ENCODE measurements around the gene SPINDOC. TPM values are rescaled to one million over a fixed set of nuclear protein-coding genes. Genes with fewer than 3 reads are reported as not detected.

Gene SPINDOC
- total RNA-seq, 1 experiment from 2014 or later: 40.3 TPM

- no peak overlapping the region for H3K4me3 ChIP-seq (ENCODE audit: low read length)
- no peaks in the 10 kb centered on the region for H3K9me3 ChIP-seq (ENCODE audit: low read length)
- no peaks in the 10 kb centered on the region for H3K79me2 ChIP-seq (ENCODE audit: low read length)
- H4K20me1 ChIP-seq (ENCODE audit: insufficient read depth, low read depth, low read length): no peaks in the 10 kb centered on the region
- no peaks in the 10 kb centered on the region for H3K27me3 ChIP-seq (ENCODE audit: low read length)
- H3K9me2 ChIP-seq (replicated peaks; ENCODE audit: insufficient read depth, low read length): no peaks in the 10 kb centered on the region
- H3K4me2 ChIP-seq (ENCODE audit: low read depth, low read length, poor library complexity, severe bottlenecking): no peak overlapping the region
- no peak overlapping the region for H3K27ac ChIP-seq (ENCODE audit: low read length)
- DNase-seq: no peak
- H3K4me1 ChIP-seq (ENCODE audit: low read length): peaks cover 18% of the 10 kb centered on the region
- no peak overlapping the region for H2AFZ ChIP-seq (ENCODE audit: low read length)
- no peaks in the 10 kb centered on the region for H3K36me3 ChIP-seq (ENCODE audit: insufficient read depth, low read length)
- no peak overlapping the region for H3K9ac ChIP-seq (ENCODE audit: low read length)
Observed at GRCh38 chr11:63833048-63833447, 19.8 kb downstream of the SPINDOC start.

GRCh38 chr11:63834535-63835157, 21.4 kb downstream of the SPINDOC start:
- Histone ChIP-seq H2AFZ (ENCODE audit: low read length) (no peak overlapping the region), H3K4me3 (ENCODE audit: low read length) (no peak overlapping the region), H3K79me2 (ENCODE audit: low read length) (peaks cover 4% of the 10 kb centered on the region), H3K4me1 (ENCODE audit: low read length) (peaks cover 21% of the 10 kb centered on the region), H3K9me2 (replicated peaks; ENCODE audit: insufficient read depth, low read length) (no peaks in the 10 kb centered on the region), H4K20me1 (ENCODE audit: insufficient read depth, low read depth, low read length) (0 out of 2 replicates have a peak, but pooled peaks cover 2% of the 10 kb centered on the region), H3K9ac (ENCODE audit: low read length) (no peak overlapping the region), H3K36me3 (ENCODE audit: insufficient read depth, low read length) (no peaks in the 10 kb centered on the region), H3K27ac (ENCODE audit: low read length) (no peak overlapping the region), H3K4me2 (ENCODE audit: low read depth, low read length, poor library complexity, severe bottlenecking) (no peak overlapping the region), H3K9me3 (ENCODE audit: low read length) (no peaks in the 10 kb centered on the region), H3K27me3 (ENCODE audit: low read length) (no peaks in the 10 kb centered on the region)
- DNase-seq: no peak

GRCh38 chr11:63835158-63835545, 21.9 kb downstream of the SPINDOC start:
- H3K9me3 ChIP-seq (ENCODE audit: low read length): no peaks in the 10 kb centered on the region
- no peak overlapping the region for H3K4me2 ChIP-seq (ENCODE audit: low read depth, low read length, poor library complexity, severe bottlenecking)
- no peak overlapping the region for H3K9ac ChIP-seq (ENCODE audit: low read length)
- no peaks in the 10 kb centered on the region for H3K36me3 ChIP-seq (ENCODE audit: insufficient read depth, low read length)
- H3K9me2 ChIP-seq (replicated peaks; ENCODE audit: insufficient read depth, low read length): no peaks in the 10 kb centered on the region
- no peak overlapping the region for H2AFZ ChIP-seq (ENCODE audit: low read length)
- no peaks in the 10 kb centered on the region for H3K27me3 ChIP-seq (ENCODE audit: low read length)
- peaks cover 10% of the 10 kb centered on the region for H3K79me2 ChIP-seq (ENCODE audit: low read length)
- no peak overlapping the region for H3K4me3 ChIP-seq (ENCODE audit: low read length)
- peaks cover 7% of the 10 kb centered on the region; the same call in 1 of the 2 replicates for H4K20me1 ChIP-seq (ENCODE audit: insufficient read depth, low read depth, low read length)
- DNase-seq: no peak
- no peak overlapping the region for H3K27ac ChIP-seq (ENCODE audit: low read length)
- H3K4me1 ChIP-seq (ENCODE audit: low read length): peaks cover 21% of the 10 kb centered on the region

- peaks cover 37% of the 10 kb centered on the region for H3K4me1 ChIP-seq (ENCODE audit: low read length)
- peaks cover 30% of the 10 kb centered on the region for H3K79me2 ChIP-seq (ENCODE audit: low read length)
- H4K20me1 ChIP-seq (ENCODE audit: insufficient read depth, low read depth, low read length): peaks cover 25% of the 10 kb centered on the region
- no peaks in the 10 kb centered on the region for H3K9me2 ChIP-seq (replicated peaks; ENCODE audit: insufficient read depth, low read length)
- peak overlapping the region; percentile 61; the same call in 1 of the 2 replicates for H3K27ac ChIP-seq (ENCODE audit: low read length)
- no peaks in the 10 kb centered on the region for H3K27me3 ChIP-seq (ENCODE audit: low read length)
- no peaks in the 10 kb centered on the region for H3K9me3 ChIP-seq (ENCODE audit: low read length)
- DNase-seq: peak; percentile 91
- H3K9ac ChIP-seq (ENCODE audit: low read length): peak overlapping the region; percentile 69
- H3K36me3 ChIP-seq (ENCODE audit: insufficient read depth, low read length): peaks cover 7% of the 10 kb centered on the region; the same call in 1 of the 2 replicates
- peak overlapping the region; percentile 27; the same call in 1 of the 2 replicates for H2AFZ ChIP-seq (ENCODE audit: low read length)
- H3K4me2 ChIP-seq (ENCODE audit: low read depth, low read length, poor library complexity, severe bottlenecking): peak overlapping the region; percentile 80
- no peak overlapping the region for H3K4me3 ChIP-seq (ENCODE audit: low read length)
Observed at GRCh38 chr11:63837027-63837688, 23.9 kb downstream of the SPINDOC start.

GRCh38 chr11:63837739-63838138, 24.5 kb downstream of the SPINDOC start:
- H3K9me3 ChIP-seq (ENCODE audit: low read length): no peaks in the 10 kb centered on the region
- peaks cover 35% of the 10 kb centered on the region for H3K79me2 ChIP-seq (ENCODE audit: low read length)
- peak overlapping the region; percentile 69 for H3K9ac ChIP-seq (ENCODE audit: low read length)
- no peaks in the 10 kb centered on the region for H3K27me3 ChIP-seq (ENCODE audit: low read length)
- H2AFZ ChIP-seq (ENCODE audit: low read length): peak overlapping the region; percentile 27; the same call in 1 of the 2 replicates
- H3K36me3 ChIP-seq (ENCODE audit: insufficient read depth, low read length): peaks cover 7% of the 10 kb centered on the region; the same call in 1 of the 2 replicates
- H4K20me1 ChIP-seq (ENCODE audit: insufficient read depth, low read depth, low read length): peaks cover 26% of the 10 kb centered on the region
- peaks cover 36% of the 10 kb centered on the region for H3K4me1 ChIP-seq (ENCODE audit: low read length)
- no peak for DNase-seq
- H3K27ac ChIP-seq (ENCODE audit: low read length): peak overlapping the region; percentile 61; the same call in 1 of the 2 replicates
- peak overlapping the region; percentile 80 for H3K4me2 ChIP-seq (ENCODE audit: low read depth, low read length, poor library complexity, severe bottlenecking)
- H3K4me3 ChIP-seq (ENCODE audit: low read length): peak overlapping the region; percentile 64
- no peaks in the 10 kb centered on the region for H3K9me2 ChIP-seq (replicated peaks; ENCODE audit: insufficient read depth, low read length)

GRCh38 chr11:63838150-63838677, 25.0 kb downstream of the SPINDOC start:
- Histone ChIP-seq H4K20me1 (ENCODE audit: insufficient read depth, low read depth, low read length) (peaks cover 30% of the 10 kb centered on the region), H2AFZ (ENCODE audit: low read length) (peak overlapping the region; percentile 72; the same call in 1 of the 2 replicates), H3K4me1 (ENCODE audit: low read length) (peaks cover 37% of the 10 kb centered on the region), H3K27me3 (ENCODE audit: low read length) (no peaks in the 10 kb centered on the region), H3K9me3 (ENCODE audit: low read length) (no peaks in the 10 kb centered on the region), H3K9ac (ENCODE audit: low read length) (peak overlapping the region; percentile 69), H3K4me2 (ENCODE audit: low read depth, low read length, poor library complexity, severe bottlenecking) (peak overlapping the region; percentile 80), H3K27ac (ENCODE audit: low read length) (peak overlapping the region; percentile 61), H3K79me2 (ENCODE audit: low read length) (peaks cover 40% of the 10 kb centered on the region), H3K4me3 (ENCODE audit: low read length) (peak overlapping the region; percentile 64), H3K36me3 (ENCODE audit: insufficient read depth, low read length) (peaks cover 11% of the 10 kb centered on the region; the same call in 1 of the 2 replicates), H3K9me2 (replicated peaks; ENCODE audit: insufficient read depth, low read length) (no peaks in the 10 kb centered on the region)
- DNase-seq: no peak

GRCh38 chr11:63838678-63839507, 25.6 kb downstream of the SPINDOC start, which contains the start of gene MARK2:
TSS of gene MARK2 (plus strand) at chr11:63839110. CDS start at chr11:63839507, 397 bp downstream.
- H3K9me2 ChIP-seq (replicated peaks; ENCODE audit: insufficient read depth, low read length): no peaks in the 10 kb centered on the region
- H3K9ac ChIP-seq (ENCODE audit: low read length): peak within 1 kb of the TSS; percentile 95
- DNase-seq: peak; percentile 99
- H2AFZ ChIP-seq (ENCODE audit: low read length): peak within 1 kb of the TSS; percentile 72; the same call in 1 of the 2 replicates
- no peaks in the 10 kb centered on the region for H3K9me3 ChIP-seq (ENCODE audit: low read length)
- H3K4me3 ChIP-seq (ENCODE audit: low read length): peak within 1 kb of the TSS; percentile 86
- peak within 1 kb of the TSS; percentile 80 for H3K4me2 ChIP-seq (ENCODE audit: low read depth, low read length, poor library complexity, severe bottlenecking)
- H3K27ac ChIP-seq (ENCODE audit: low read length): peak within 1 kb of the TSS; percentile 70
- peaks cover 46% of the 10 kb centered on the region for H3K79me2 ChIP-seq (ENCODE audit: low read length)
- peaks cover 12% of the 10 kb centered on the region; the same call in 1 of the 2 replicates for H3K36me3 ChIP-seq (ENCODE audit: insufficient read depth, low read length)
- peaks cover 37% of the 10 kb centered on the region for H3K4me1 ChIP-seq (ENCODE audit: low read length)
- no peaks in the 10 kb centered on the region for H3K27me3 ChIP-seq (ENCODE audit: low read length)
- peaks cover 31% of the 10 kb centered on the region for H4K20me1 ChIP-seq (ENCODE audit: insufficient read depth, low read depth, low read length)

All from Karpas-422 (cell line).